GM18861 (cell line): ENCODE data around the gene CBL.
"Not testable (repeated sequence)": the region's sequence is repeated elsewhere in the genome, so short reads cannot be mapped to it uniquely, and the experiment has no call there.

ENCODE experiments used
- ATAC-seq: cut with Tn5 transposase; IDR thresholded peaks from one replicate; pipeline ENCODE4 v1.9.1; 2021; ENCODE audit not compliant: unreplicated experiment

The CBL gene

GRCh38 chr11:119207415-119207960 lies 1.3 kb downstream of the CBL start:
- ATAC-seq, result no peak

GRCh38 chr11:119209186-119209585 lies 3.0 kb downstream of the CBL start:
- no peak for ATAC-seq

- ATAC-seq, result no peak
Measured at GRCh38 chr11:119210050-119210449, 3.9 kb downstream of the CBL start.

- ATAC-seq, result no peak
Measured at GRCh38 chr11:119218141-119218878, 12.2 kb downstream of the CBL start.

GRCh38 chr11:119222308-119222707 lies 16.2 kb downstream of the CBL start:
- no peak for ATAC-seq

- no peak for ATAC-seq
Measured at GRCh38 chr11:119222891-119223290, 16.8 kb downstream of the CBL start.

GRCh38 chr11:119223856-119224255 lies 17.7 kb downstream of the CBL start:
- ATAC-seq, result no peak

GRCh38 chr11:119228535-119229287 lies 22.6 kb downstream of the CBL start:
- not testable (repeated sequence) for ATAC-seq

- ATAC-seq, result no peak
Measured at GRCh38 chr11:119229288-119229672, 23.1 kb downstream of the CBL start.

- ATAC-seq, result no peak
Measured at GRCh38 chr11:119229741-119230140, 23.6 kb downstream of the CBL start.

- ATAC-seq, result no peak
Measured at GRCh38 chr11:119236490-119236889, 30.4 kb downstream of the CBL start.

GRCh38 chr11:119236891-119237290 lies 30.8 kb downstream of the CBL start:
- no peak for ATAC-seq

- ATAC-seq, result no peak
Measured at GRCh38 chr11:119237515-119237914, 31.4 kb downstream of the CBL start.

- no peak for ATAC-seq
Measured at GRCh38 chr11:119248750-119249670, 42.9 kb downstream of the CBL start.

GRCh38 chr11:119249671-119250010 lies 43.5 kb downstream of the CBL start:
- ATAC-seq, result no peak

- ATAC-seq, result no peak
Measured at GRCh38 chr11:119251114-119251513, 45.0 kb downstream of the CBL start.

- no peak for ATAC-seq
Measured at GRCh38 chr11:119254239-119254638, 48.1 kb downstream of the CBL start.

GRCh38 chr11:119258180-119258579 lies 52.0 kb downstream of the CBL start:
- ATAC-seq, result no peak

GRCh38 chr11:119258983-119259382 lies 52.8 kb downstream of the CBL start:
- ATAC-seq, result no peak

- ATAC-seq, result no peak
Measured at GRCh38 chr11:119262668-119263351, 56.7 kb downstream of the CBL start.
